DOHH2 (cell line): ENCODE measurements around the gene RNF224.

ENCODE experiments used
- EZH2phosphoT487 ChIP-seq: fragments of 200-600 bp; sonication (generic); IDR thresholded peaks from 2 replicates; pipeline ENCODE4 v1.6.1; 2017; ENCODE audit warnings: borderline replicate concordance, mild to moderate bottlenecking, antibody characterized with exemption, low read length, moderate library complexity, mixed read lengths
- TF ChIP-seq, protein P1 (sequence below): fragments of 200-600 bp; sonication (generic); IDR thresholded peaks from one replicate; pipeline ENCODE4 v1.5.1; 2014; ENCODE audit warnings: antibody characterized with exemption, mild to moderate bottlenecking, low read depth, low read length; ENCODE audit not compliant: poor library complexity, severe bottlenecking

DNA sequence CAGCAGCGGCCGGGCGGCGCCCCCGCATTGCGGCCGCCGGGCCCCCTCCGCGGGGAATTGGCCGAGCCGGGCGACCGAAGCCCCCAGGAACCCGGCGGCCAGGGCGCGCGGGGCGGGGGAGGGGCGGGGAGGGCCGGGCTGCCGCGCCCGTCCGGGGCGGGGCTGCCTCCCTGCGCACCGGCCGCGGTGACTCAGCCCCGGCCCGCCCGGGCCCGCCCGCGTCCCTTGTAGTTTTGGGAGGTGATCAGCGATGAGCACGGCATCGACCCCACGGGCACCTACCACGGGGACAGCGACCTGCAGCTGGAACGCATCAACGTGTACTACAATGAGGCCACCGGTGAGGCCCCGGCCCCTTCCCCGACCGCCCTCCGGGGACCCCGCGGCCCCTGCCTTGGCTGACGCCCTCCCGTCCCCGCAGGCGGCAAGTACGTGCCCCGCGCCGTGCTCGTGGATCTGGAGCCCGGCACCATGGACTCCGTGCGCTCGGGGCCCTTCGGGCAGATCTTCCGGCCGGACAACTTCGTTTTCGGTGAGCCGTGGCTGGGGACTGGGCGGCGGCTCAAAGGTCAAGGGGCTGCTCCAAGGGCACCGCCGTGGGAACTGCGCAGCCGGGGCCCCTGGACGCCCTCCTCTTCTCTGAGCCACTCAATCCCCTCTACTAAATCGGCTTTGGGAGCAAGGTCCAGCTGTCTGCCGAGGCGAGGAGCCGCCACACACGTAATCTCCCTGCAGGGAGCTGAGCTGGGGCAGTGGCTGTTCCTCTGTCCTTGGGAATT lies 14.4 kb downstream of the RNF224 start:
- TF ChIP-seq, protein P1, sequence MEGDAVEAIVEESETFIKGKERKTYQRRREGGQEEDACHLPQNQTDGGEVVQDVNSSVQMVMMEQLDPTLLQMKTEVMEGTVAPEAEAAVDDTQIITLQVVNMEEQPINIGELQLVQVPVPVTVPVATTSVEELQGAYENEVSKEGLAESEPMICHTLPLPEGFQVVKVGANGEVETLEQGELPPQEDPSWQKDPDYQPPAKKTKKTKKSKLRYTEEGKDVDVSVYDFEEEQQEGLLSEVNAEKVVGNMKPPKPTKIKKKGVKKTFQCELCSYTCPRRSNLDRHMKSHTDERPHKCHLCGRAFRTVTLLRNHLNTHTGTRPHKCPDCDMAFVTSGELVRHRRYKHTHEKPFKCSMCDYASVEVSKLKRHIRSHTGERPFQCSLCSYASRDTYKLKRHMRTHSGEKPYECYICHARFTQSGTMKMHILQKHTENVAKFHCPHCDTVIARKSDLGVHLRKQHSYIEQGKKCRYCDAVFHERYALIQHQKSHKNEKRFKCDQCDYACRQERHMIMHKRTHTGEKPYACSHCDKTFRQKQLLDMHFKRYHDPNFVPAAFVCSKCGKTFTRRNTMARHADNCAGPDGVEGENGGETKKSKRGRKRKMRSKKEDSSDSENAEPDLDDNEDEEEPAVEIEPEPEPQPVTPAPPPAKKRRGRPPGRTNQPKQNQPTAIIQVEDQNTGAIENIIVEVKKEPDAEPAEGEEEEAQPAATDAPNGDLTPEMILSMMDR = no peak
- TF ChIP-seq EZH2phosphoT487 = no peak
